Smooth muscle cell (in vitro differentiated cells): ENCODE data around the gene NNT. TPM values are rescaled to one million over a fixed set of nuclear protein-coding genes. Genes with fewer than 3 reads are reported as not detected.

Experiments
- DNase-seq: peaks from one replicate; lab custom pipeline; 2025; ENCODE audit not compliant: unreplicated experiment; lab: John Stamatoyannopoulos, UW
- H2AFZ ChIP-seq: fragments of 200-600 bp; sonication (generic); 2 replicates; pipeline ENCODE4 v1.6.0; 2016; ENCODE audit warnings: antibody characterized with exemption, low read depth, mild to moderate bottlenecking
- H3F3A ChIP-seq: fragments of 200-600 bp; sonication (generic); 2 replicates; pipeline ENCODE4 v1.6.0; 2017; ENCODE audit warnings: antibody characterized with exemption, low read depth
- H3K27ac ChIP-seq: fragments of 200-600 bp; sonication (generic); 2 replicates; pipeline ENCODE4 v1.5.1; 2016; ENCODE audit warnings: low read depth, mild to moderate bottlenecking
- H3K27me3 ChIP-seq: fragments of 200-600 bp; sonication (generic); 2 replicates; pipeline ENCODE4 v1.6.1; 2016; ENCODE audit warnings: low read depth, mild to moderate bottlenecking
- H3K36me3 ChIP-seq: fragments of 200-600 bp; sonication (generic); 2 replicates; pipeline ENCODE4 v1.5.1; 2016; ENCODE audit warnings: low read depth
- H3K4me1 ChIP-seq: fragments of 200-600 bp; sonication (generic); 2 replicates; pipeline ENCODE4 v1.5.1; 2016; ENCODE audit warnings: low read depth
- H3K4me2 ChIP-seq: fragments of 200-600 bp; sonication (generic); 2 replicates; pipeline ENCODE4 v1.6.0; 2016; ENCODE audit warnings: mild to moderate bottlenecking
- H3K4me3 ChIP-seq: fragments of 200-600 bp; sonication (generic); 2 replicates; pipeline ENCODE4 v1.5.1; 2016; ENCODE audit warnings: mild to moderate bottlenecking
- H3K79me2 ChIP-seq: fragments of 200-600 bp; sonication (generic); 2 replicates; pipeline ENCODE4 v1.6.0; 2016; ENCODE audit warnings: low read depth, mild to moderate bottlenecking
- H3K9ac ChIP-seq: fragments of 200-600 bp; sonication (generic); 2 replicates; pipeline ENCODE4 v1.6.0; 2016; ENCODE audit warnings: low read depth
- H3K9me3 ChIP-seq: fragments of 200-600 bp; sonication (generic); replicated peaks from 2 replicates; pipeline ENCODE4 v1.5.1; 2016; ENCODE audit warnings: low read depth
- H4K20me1 ChIP-seq: fragments of 200-600 bp; sonication (generic); 2 replicates; pipeline ENCODE4 v1.6.0; 2016; ENCODE audit warnings: low read depth
- CTCF ChIP-seq: fragments of 200-600 bp; sonication (generic); IDR thresholded peaks from 2 replicates; pipeline ENCODE4 v1.5.1; 2017; ENCODE audit warnings: borderline replicate concordance, mild to moderate bottlenecking, antibody characterized with exemption; ENCODE audit not compliant: insufficient read depth, poor library complexity, severe bottlenecking
- WGBS: methylation state at CpG from one replicate; pipeline ENCODE4 v1.1.7; 2016; ENCODE audit warnings: low lambda C conversion rate; 5-methylcytosine and 5-hydroxymethylcytosine counted together
- polyA plus RNA-seq: library from polyadenylated mRNA; unstranded; fragments of >200 nt; fragmentation: Nextera tagmentation; extraction: Ambion mirVana; gene quantifications from 2 replicates; pipeline ENCODE4 v1.2.1, GENCODE V29; 2016
- total RNA-seq: library from RNA; depleted of rRNA; stranded (reverse); fragments of >200 nt; gene quantifications from 2 replicates; pipeline ENCODE4 v1.2.3, GENCODE V29; 2014

The NNT gene
- total and polyA plus RNA-seq, 2 experiments from 2014 or later: 26.8 to 49.8 TPM

- no peak for TF ChIP-seq CTCF
- H3K4me3 ChIP-seq: no peak overlapping the region
- no peak overlapping the region for H3K9ac ChIP-seq
- 93% methylated on average over 3 of the region's 3 CpGs for WGBS
- H3K4me1 ChIP-seq: no peaks in the 10 kb centered on the region
- no peak overlapping the region for H3K27ac ChIP-seq
- H2AFZ ChIP-seq: no peak overlapping the region
- H3K4me2 ChIP-seq: no peak overlapping the region
- no peaks in the 10 kb centered on the region for H3K27me3 ChIP-seq
- no peak for DNase-seq
- H3K36me3 ChIP-seq: no peaks in the 10 kb centered on the region
- H3K79me2 ChIP-seq: no peaks in the 10 kb centered on the region
- no peaks in the 10 kb centered on the region for H4K20me1 ChIP-seq
- no peaks in the 10 kb centered on the region for H3K9me3 ChIP-seq
- no peaks in the 10 kb centered on the region for H3F3A ChIP-seq
These were observed 76.2 kb downstream of the NNT start for GRCh38 chr5:43679214-43679613.

- no peaks in the 10 kb centered on the region for H3K4me1 ChIP-seq
- no peaks in the 10 kb centered on the region for H4K20me1 ChIP-seq
- WGBS: 93% methylated on average over 4 of the region's 4 CpGs
These were observed 77.3 kb downstream of the NNT start for GRCh38 chr5:43680286-43680685.

GRCh38 chr5:43683884-43684471 lies 81.0 kb downstream of the NNT start:
- H3K4me3 ChIP-seq: no peak overlapping the region
- no peaks in the 10 kb centered on the region for H3F3A ChIP-seq
- no peak overlapping the region for H2AFZ ChIP-seq
- no peak overlapping the region for H3K4me2 ChIP-seq
- no peak for TF ChIP-seq CTCF
- H3K27me3 ChIP-seq: no peaks in the 10 kb centered on the region
- 96% methylated on average over 4 of the region's 4 CpGs for WGBS
- no peak overlapping the region for H3K27ac ChIP-seq
- H3K9ac ChIP-seq: no peak overlapping the region
- H3K79me2 ChIP-seq: no peaks in the 10 kb centered on the region
- H4K20me1 ChIP-seq: no peaks in the 10 kb centered on the region
- H3K9me3 ChIP-seq: no peaks in the 10 kb centered on the region
- DNase-seq: no peak
- no peaks in the 10 kb centered on the region for H3K4me1 ChIP-seq
- H3K36me3 ChIP-seq: no peaks in the 10 kb centered on the region

More at GRCh38 chr5:43680286-43680685, 77.3 kb downstream of the NNT start:
- H2AFZ ChIP-seq: no peak overlapping the region
- H3F3A ChIP-seq: no peaks in the 10 kb centered on the region
- H3K4me2 ChIP-seq: no peak overlapping the region
- TF ChIP-seq CTCF: no peak
- H3K36me3 ChIP-seq: no peaks in the 10 kb centered on the region
- no peak overlapping the region for H3K27ac ChIP-seq
- H3K27me3 ChIP-seq: no peaks in the 10 kb centered on the region
- DNase-seq: no peak
- no peaks in the 10 kb centered on the region for H3K79me2 ChIP-seq
- H3K9ac ChIP-seq: no peak overlapping the region
- no peak overlapping the region for H3K4me3 ChIP-seq
- H3K9me3 ChIP-seq: no peaks in the 10 kb centered on the region

GRCh38 chr5:43685252-43685950 lies 82.4 kb downstream of the NNT start:
- H3K9ac ChIP-seq: no peak overlapping the region
- H3K9me3 ChIP-seq: no peaks in the 10 kb centered on the region
- DNase-seq: no peak
- no peaks in the 10 kb centered on the region for H3K4me1 ChIP-seq
- TF ChIP-seq CTCF: no peak
- H3F3A ChIP-seq: no peaks in the 10 kb centered on the region
- no peak overlapping the region for H3K4me3 ChIP-seq
- no peaks in the 10 kb centered on the region for H3K27me3 ChIP-seq
- H3K79me2 ChIP-seq: no peaks in the 10 kb centered on the region
- no peaks in the 10 kb centered on the region for H4K20me1 ChIP-seq
- H2AFZ ChIP-seq: no peak overlapping the region
- H3K36me3 ChIP-seq: no peaks in the 10 kb centered on the region
- no peak overlapping the region for H3K27ac ChIP-seq
- H3K4me2 ChIP-seq: no peak overlapping the region
